ENCODE results near the gene POU3F2. TPM values are rescaled to one million over a fixed set of nuclear protein-coding genes. Genes with fewer than 3 reads are reported as not detected.

POU3F2 gene
- total RNA-seq, 2 experiments from 2014 or later, result not detected

- intact Hi-C loops (cut with micrococcal nuclease), result no loop called here
- Mint-ChIP-seq H3K27ac (no peak overlapping the region), H3K36me3 (ENCODE audit: low read depth) (no peaks in the 10 kb centered on the region), H3K9me3 (no peaks in the 10 kb centered on the region), H3K4me1 (ENCODE audit: low read depth) (peaks cover 19% of the 10 kb centered on the region), H3K27me3 (peaks cover 66% of the 10 kb centered on the region), H3K4me3 (no peak overlapping the region)
- no peak for DNase-seq
- ChIA-PET CTCF (no interaction called here), POLR2A (no interaction called here)
- ATAC-seq, result no peak
- no peak for TF ChIP-seq CTCF (IDR thresholded peaks at IDR 0.05)
Observed at GRCh38 chr6:98821756-98822405, 12.5 kb upstream of the POU3F2 start.

- CTCF ChIA-PET, result interaction anchor here (1.1 kb wide), 1 partner anchor 22 kb away, joined by 3 read pairs; no protein-coding TSS in a partner anchor
- Mint-ChIP-seq H3K27me3 (peaks cover 74% of the 10 kb centered on the region), H3K36me3 (ENCODE audit: low read depth) (no peaks in the 10 kb centered on the region), H3K9me3 (no peaks in the 10 kb centered on the region), H3K27ac (no peak overlapping the region), H3K4me3 (peak overlapping the region; percentile 13), H3K4me1 (ENCODE audit: low read depth) (peaks cover 23% of the 10 kb centered on the region)
- TF ChIP-seq CTCF (IDR thresholded peaks at IDR 0.05), result no peak
- intact Hi-C loops (cut with micrococcal nuclease), result no loop called here
- no peak for ATAC-seq
- POLR2A ChIA-PET, result no interaction called here
- DNase-seq, result no peak
Observed at GRCh38 chr6:98823428-98824161, 10.8 kb upstream of the POU3F2 start.

- H3K9me3 Mint-ChIP-seq, result no peaks in the 10 kb centered on the region
- ChIA-PET POLR2A (no interaction called here), CTCF (interaction anchor here (1.1 kb wide), 1 partner anchor 21 kb away, joined by 3 read pairs; no protein-coding TSS in a partner anchor)
- DNase-seq (no peak), ATAC-seq (peak; percentile 27)
- H3K27ac Mint-ChIP-seq, result no peak overlapping the region
- H3K4me1 Mint-ChIP-seq (ENCODE audit: low read depth), result peaks cover 28% of the 10 kb centered on the region
- TF ChIP-seq CTCF (IDR thresholded peaks at IDR 0.05), result no peak
- H3K36me3 Mint-ChIP-seq (ENCODE audit: low read depth), result no peaks in the 10 kb centered on the region
- intact Hi-C loops (cut with micrococcal nuclease), result no loop called here
- peaks cover 74% of the 10 kb centered on the region for H3K27me3 Mint-ChIP-seq
- H3K4me3 Mint-ChIP-seq, result peak overlapping the region; percentile 13
Observed at GRCh38 chr6:98824162-98824901, 10.0 kb upstream of the POU3F2 start.

GRCh38 chr6:98824902-98825599 lies 9.3 kb upstream of the POU3F2 start:
- no peak for ATAC-seq
- DNase-seq, result no peak
- Mint-ChIP-seq H3K9me3 (no peaks in the 10 kb centered on the region), H3K4me3 (no peak overlapping the region), H3K27ac (no peak overlapping the region), H3K36me3 (ENCODE audit: low read depth) (no peaks in the 10 kb centered on the region), H3K4me1 (ENCODE audit: low read depth) (peaks cover 30% of the 10 kb centered on the region), H3K27me3 (peaks cover 72% of the 10 kb centered on the region)
- intact Hi-C loops (cut with micrococcal nuclease), result no loop called here
- ChIA-PET CTCF (interaction anchor here (1.3 kb wide), 1 partner anchor 20 kb away, joined by 4 read pairs; no protein-coding TSS in a partner anchor), POLR2A (no interaction called here)
- TF ChIP-seq CTCF (IDR thresholded peaks at IDR 0.05), result no peak
